Limb (tissue), 2 donors: Measurements from ENCODE around the gene CRY2.
"Not testable (repeated sequence)": the region's sequence is repeated elsewhere in the genome, so short reads cannot be mapped to it uniquely, and the experiment has no call there.

Experiments used
- DNase-seq, 2 donors: peaks; one replicate each; pipeline ENCODE4 v3.0.0-alpha.2; 2016; ENCODE audit errors: extremely low spot score in 2 of 2

Gene CRY2

GRCh38 chr11:45897556-45897955 is 50.3 kb downstream of the CRY2 start:
- DNase-seq, result no peak

GRCh38 chr11:45899086-45899447 is 51.8 kb downstream of the CRY2 start:
- no peak for DNase-seq

- peak; percentile 84 to 93 for DNase-seq
Measured at GRCh38 chr11:45899448-45900174, 52.3 kb downstream of the CRY2 start.

- DNase-seq, result not testable (repeated sequence)
Measured at GRCh38 chr11:45900175-45900800, 53.0 kb downstream of the CRY2 start.

GRCh38 chr11:45900916-45901617 is 53.8 kb downstream of the CRY2 start:
- peak in 1 of 2 donors; percentile 74 for DNase-seq

- DNase-seq, result no peak
Measured at GRCh38 chr11:45901626-45902025, 54.4 kb downstream of the CRY2 start.

GRCh38 chr11:45902452-45903380 is 55.4 kb downstream of the CRY2 start:
- no peak for DNase-seq

- DNase-seq, result no peak
Measured at GRCh38 chr11:45904309-45904915, 57.1 kb downstream of the CRY2 start.

GRCh38 chr11:45905095-45905494 is 57.8 kb downstream of the CRY2 start:
- no peak for DNase-seq

- DNase-seq, result not testable (repeated sequence)
Measured at GRCh38 chr11:45905576-45905975, 58.3 kb downstream of the CRY2 start.

- DNase-seq, result no peak
Measured at GRCh38 chr11:45906096-45906682, 58.9 kb downstream of the CRY2 start.

- DNase-seq, result no peak
Measured at GRCh38 chr11:45906965-45907611, 59.8 kb downstream of the CRY2 start, which contains the start of gene FREY1. Gene FREY1 (minus strand): TSS chr11:45907271. CDS start chr11:45907245, 26 bp downstream.

GRCh38 chr11:45907911-45908370 is 60.7 kb downstream of the CRY2 start:
- DNase-seq, result no peak

- no peak for DNase-seq
Measured at GRCh38 chr11:45909594-45910475, 62.6 kb downstream of the CRY2 start.

GRCh38 chr11:45910623-45911022 is 63.3 kb downstream of the CRY2 start:
- no peak for DNase-seq

GRCh38 chr11:45913514-45913913 is 66.2 kb downstream of the CRY2 start:
- DNase-seq, result no peak

- DNase-seq, result no peak
Measured at GRCh38 chr11:45913942-45914635, 66.8 kb downstream of the CRY2 start.

- no peak for DNase-seq
Measured at GRCh38 chr11:45915446-45915845, 68.2 kb downstream of the CRY2 start.
